Measurements from ENCODE around the gene PPIE. TPM values are rescaled to one million over a fixed set of nuclear protein-coding genes. Genes with fewer than 3 reads are reported as not detected.

PPIE gene
- total RNA-seq, 2 donors from 2014 or later, result 57.2 to 60.2 TPM

- Histone ChIP-seq H3K27ac (no peak overlapping the region), H3K27me3 (replicated peaks; ENCODE audit: insufficient read depth) (no peaks in the 10 kb centered on the region), H3K4me3 (no peak overlapping the region), H3K4me1 (replicated peaks) (no peaks in the 10 kb centered on the region), H3K36me3 (no peaks in the 10 kb centered on the region), H3K9me3 (no peaks in the 10 kb centered on the region)
- intact Hi-C loops (cut with DNase I), result no loop called here
- no peak for DNase-seq (ENCODE audit: low spot score)
- WGBS, result 31% methylated on average over 7 of the region's 7 CpGs
- TF ChIP-seq, protein P1, sequence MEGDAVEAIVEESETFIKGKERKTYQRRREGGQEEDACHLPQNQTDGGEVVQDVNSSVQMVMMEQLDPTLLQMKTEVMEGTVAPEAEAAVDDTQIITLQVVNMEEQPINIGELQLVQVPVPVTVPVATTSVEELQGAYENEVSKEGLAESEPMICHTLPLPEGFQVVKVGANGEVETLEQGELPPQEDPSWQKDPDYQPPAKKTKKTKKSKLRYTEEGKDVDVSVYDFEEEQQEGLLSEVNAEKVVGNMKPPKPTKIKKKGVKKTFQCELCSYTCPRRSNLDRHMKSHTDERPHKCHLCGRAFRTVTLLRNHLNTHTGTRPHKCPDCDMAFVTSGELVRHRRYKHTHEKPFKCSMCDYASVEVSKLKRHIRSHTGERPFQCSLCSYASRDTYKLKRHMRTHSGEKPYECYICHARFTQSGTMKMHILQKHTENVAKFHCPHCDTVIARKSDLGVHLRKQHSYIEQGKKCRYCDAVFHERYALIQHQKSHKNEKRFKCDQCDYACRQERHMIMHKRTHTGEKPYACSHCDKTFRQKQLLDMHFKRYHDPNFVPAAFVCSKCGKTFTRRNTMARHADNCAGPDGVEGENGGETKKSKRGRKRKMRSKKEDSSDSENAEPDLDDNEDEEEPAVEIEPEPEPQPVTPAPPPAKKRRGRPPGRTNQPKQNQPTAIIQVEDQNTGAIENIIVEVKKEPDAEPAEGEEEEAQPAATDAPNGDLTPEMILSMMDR (IDR thresholded peaks at IDR 0.05), result no peak
- TF ChIP-seq POLR2AphosphoS5 (IDR thresholded peaks at IDR 0.05), result no peak
- TF ChIP-seq POLR2A (IDR thresholded peaks at IDR 0.05), result no peak
These were observed 5.5 kb upstream of the PPIE start for GRCh38 chr1:39733161-39733560.

DNA sequence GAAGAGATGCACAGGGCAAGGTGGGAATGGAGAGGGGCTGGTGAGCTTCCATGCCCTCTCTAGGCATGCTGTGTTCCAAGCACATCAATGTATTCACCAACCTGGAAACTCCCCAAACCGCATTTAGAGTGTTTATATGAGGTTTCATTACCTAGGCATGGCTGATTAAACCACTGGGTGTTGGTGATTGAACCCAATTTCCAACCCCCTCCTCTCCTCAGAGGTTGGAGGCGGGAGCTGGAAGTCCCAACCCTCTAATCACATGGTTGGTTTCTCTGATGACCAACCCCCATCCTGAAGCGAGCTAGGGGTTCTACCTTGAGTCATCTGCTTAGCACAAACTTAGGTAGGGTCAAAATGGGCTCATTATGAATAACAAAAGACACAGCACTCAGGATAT is 3.0 kb upstream of the PPIE start:
- peaks cover 3% of the 10 kb centered on the region for H3K4me1 ChIP-seq (replicated peaks)
- no peaks in the 10 kb centered on the region for H3K27me3 ChIP-seq (replicated peaks; ENCODE audit: insufficient read depth)
- no peak overlapping the region for H3K4me3 ChIP-seq
- intact Hi-C loops (cut with DNase I), result no loop called here
- WGBS, result 69% methylated on average over 3 of the region's 3 CpGs
- H3K9me3 ChIP-seq, result no peaks in the 10 kb centered on the region
- no peak for DNase-seq (ENCODE audit: low spot score)
- no peak overlapping the region for H3K27ac ChIP-seq
- TF ChIP-seq, protein P1 (IDR thresholded peaks at IDR 0.05), result no peak
- TF ChIP-seq POLR2A (IDR thresholded peaks at IDR 0.05), result no peak
- no peak for TF ChIP-seq POLR2AphosphoS5 (IDR thresholded peaks at IDR 0.05)
- H3K36me3 ChIP-seq, result no peaks in the 10 kb centered on the region

DNA sequence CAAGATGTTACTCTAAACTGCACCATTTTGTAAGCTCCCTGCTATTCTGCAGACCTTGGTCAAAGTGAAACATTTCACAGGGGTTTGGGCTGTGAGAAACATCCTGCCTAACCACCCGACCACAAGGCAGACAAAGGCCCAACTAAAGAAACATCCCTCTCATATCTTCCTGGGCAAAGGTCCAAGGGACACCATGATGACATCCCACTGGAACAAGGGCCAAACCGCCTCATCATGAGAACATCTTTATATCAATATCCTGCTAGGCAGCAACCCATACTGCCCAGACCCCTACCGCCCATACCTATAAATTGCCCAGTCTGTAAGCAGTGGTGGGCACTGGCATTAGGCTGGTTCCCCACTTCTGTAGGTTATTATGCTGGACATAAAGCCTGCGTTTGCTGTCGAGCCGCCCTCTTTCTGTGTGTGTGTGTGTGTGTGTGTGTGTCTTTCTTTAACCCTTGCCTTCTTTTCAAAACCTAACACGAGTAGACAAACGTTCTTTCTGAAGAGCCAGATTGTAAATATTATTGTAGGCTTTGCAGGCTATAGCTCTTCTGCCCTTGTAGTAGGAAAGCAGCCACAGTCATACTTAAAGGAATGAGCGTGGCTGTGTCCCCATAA is 1.0 kb upstream of the PPIE start:
- Histone ChIP-seq H3K27me3 (replicated peaks; ENCODE audit: insufficient read depth) (no peaks in the 10 kb centered on the region), H3K36me3 (no peaks in the 10 kb centered on the region), H3K4me3 (no peak overlapping the region), H3K27ac (no peak overlapping the region), H3K4me1 (replicated peaks) (peaks cover 3% of the 10 kb centered on the region), H3K9me3 (no peaks in the 10 kb centered on the region)
- WGBS, result 72% methylated on average over 9 of the region's 9 CpGs
- no peak for DNase-seq (ENCODE audit: low spot score)
- intact Hi-C loops (cut with DNase I), result no loop called here
- TF ChIP-seq POLR2AphosphoS5 (IDR thresholded peaks at IDR 0.05) (no peak), POLR2A (IDR thresholded peaks at IDR 0.05) (no peak)
- TF ChIP-seq, protein P1 (IDR thresholded peaks at IDR 0.05), result no peak

DNA sequence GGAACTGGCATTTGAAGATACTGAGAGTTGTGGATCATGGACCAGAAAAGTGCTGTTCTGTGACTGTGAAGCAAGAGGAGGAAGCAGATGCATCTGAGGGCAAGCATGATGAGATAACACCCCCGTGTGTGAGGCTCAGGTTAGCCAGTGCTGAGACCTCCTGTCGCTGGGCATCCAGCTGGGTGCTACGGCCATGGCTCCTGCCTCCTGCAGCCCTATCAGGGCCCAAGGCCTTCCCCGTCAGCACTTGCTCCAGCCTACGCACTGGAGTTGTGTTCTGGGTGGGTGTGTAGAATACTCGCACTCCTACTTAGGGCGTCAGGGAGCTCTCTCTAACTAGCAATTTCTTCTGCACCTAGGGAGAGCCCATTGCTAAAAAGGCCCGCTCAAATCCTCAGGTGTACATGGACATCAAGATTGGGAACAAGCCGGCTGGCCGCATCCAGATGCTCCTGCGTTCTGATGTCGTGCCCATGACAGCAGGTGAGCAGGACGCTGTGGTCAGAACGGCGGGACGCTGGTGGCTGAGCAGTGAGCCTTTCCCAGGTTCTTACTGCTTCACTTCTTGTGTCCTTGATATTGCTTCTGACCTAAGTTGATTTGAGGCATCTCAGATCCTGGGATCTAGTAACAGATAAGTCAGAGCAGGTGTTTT is 6.5 kb downstream of the PPIE start:
- Histone ChIP-seq H3K27me3 (replicated peaks; ENCODE audit: insufficient read depth) (no peaks in the 10 kb centered on the region), H3K36me3 (peaks cover 4 to 12% of the 10 kb centered on the region in 2 donors), H3K27ac (no peak overlapping the region), H3K4me1 (replicated peaks) (no peaks in the 10 kb centered on the region), H3K9me3 (no peaks in the 10 kb centered on the region), H3K4me3 (no peak overlapping the region)
- 94% methylated on average over 16 of the region's 16 CpGs for WGBS
- TF ChIP-seq, protein P1 (IDR thresholded peaks at IDR 0.05), result no peak
- TF ChIP-seq POLR2A (IDR thresholded peaks at IDR 0.05) (no peak), POLR2AphosphoS5 (IDR thresholded peaks at IDR 0.05) (no peak)
- no peak for DNase-seq (ENCODE audit: low spot score)
- intact Hi-C loops (cut with DNase I), result no loop called here

- no peaks in the 10 kb centered on the region for H3K27me3 ChIP-seq (replicated peaks; ENCODE audit: insufficient read depth)
- H3K27ac ChIP-seq, result no peak overlapping the region
- DNase-seq (ENCODE audit: low spot score), result no peak
- intact Hi-C loops (cut with DNase I), result no loop called here
- H3K9me3 ChIP-seq, result no peaks in the 10 kb centered on the region
- H3K36me3 ChIP-seq, result peaks cover 3 to 8% of the 10 kb centered on the region in 2 donors
- TF ChIP-seq, protein P1 (IDR thresholded peaks at IDR 0.05), result no peak
- TF ChIP-seq POLR2A (IDR thresholded peaks at IDR 0.05), result no peak
- TF ChIP-seq POLR2AphosphoS5 (IDR thresholded peaks at IDR 0.05), result no peak
- WGBS, result 97% methylated on average over 7 of the region's 7 CpGs
- H3K4me1 ChIP-seq (replicated peaks), result no peaks in the 10 kb centered on the region
- H3K4me3 ChIP-seq, result no peak overlapping the region
These were observed 12.9 kb downstream of the PPIE start for GRCh38 chr1:39751595-39751994.

Data from prostate gland (tissue), 2 donors.